ENCODE data around the gene PSD2. TPM values are rescaled to one million over a fixed set of nuclear protein-coding genes. Genes with fewer than 3 reads are reported as not detected.

PSD2 gene
- total RNA-seq, 2 donors from 2014 or later = not detected

DNA sequence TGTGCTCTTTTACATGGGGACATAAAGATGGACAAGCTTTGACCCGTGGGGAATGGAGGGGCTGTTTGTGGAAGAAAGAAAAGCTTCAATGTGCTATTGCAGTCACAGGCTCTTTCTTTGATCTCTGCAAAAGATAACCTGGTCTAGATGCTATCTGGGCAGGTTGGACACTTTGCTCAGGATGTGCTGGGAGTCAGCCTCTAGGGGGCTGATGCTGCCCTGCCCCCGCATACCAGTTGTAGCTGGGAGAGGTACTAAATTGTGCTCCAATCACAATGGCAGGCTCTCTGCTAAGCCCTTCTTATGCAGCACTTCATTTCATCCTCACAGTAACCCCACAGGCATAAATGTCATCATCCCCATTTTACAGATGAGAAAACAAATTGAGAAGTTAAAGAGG lies 67.2 kb downstream of the PSD2 start:
- H3K36me3 Mint-ChIP-seq = no peaks in the 10 kb centered on the region
- H3K4me3 Mint-ChIP-seq = no peak overlapping the region
- no peak overlapping the region for H3K27ac Mint-ChIP-seq
- DNase-seq (ENCODE audit: low spot score) (no peak), ATAC-seq (no peak)
- H3K4me1 Mint-ChIP-seq (ENCODE audit: low read depth in 2 of 2) = no peaks in the 10 kb centered on the region
- peaks cover 7 to 16% of the 10 kb centered on the region in 2 donors for H3K27me3 Mint-ChIP-seq
- no peaks in the 10 kb centered on the region for H3K9me3 Mint-ChIP-seq

- Mint-ChIP-seq H3K9me3 (no peaks in the 10 kb centered on the region), H3K4me1 (ENCODE audit: low read depth in 2 of 2) (no peaks in the 10 kb centered on the region), H3K4me3 (no peak overlapping the region), H3K27ac (no peak overlapping the region), H3K36me3 (no peaks in the 10 kb centered on the region), H3K27me3 (peaks cover 7 to 16% of the 10 kb centered on the region in 2 donors)
- no peak for ATAC-seq
- DNase-seq (ENCODE audit: low spot score) = no peak
These were observed 67.8 kb downstream of the PSD2 start for GRCh38 chr5:139863361-139863760.

DNA sequence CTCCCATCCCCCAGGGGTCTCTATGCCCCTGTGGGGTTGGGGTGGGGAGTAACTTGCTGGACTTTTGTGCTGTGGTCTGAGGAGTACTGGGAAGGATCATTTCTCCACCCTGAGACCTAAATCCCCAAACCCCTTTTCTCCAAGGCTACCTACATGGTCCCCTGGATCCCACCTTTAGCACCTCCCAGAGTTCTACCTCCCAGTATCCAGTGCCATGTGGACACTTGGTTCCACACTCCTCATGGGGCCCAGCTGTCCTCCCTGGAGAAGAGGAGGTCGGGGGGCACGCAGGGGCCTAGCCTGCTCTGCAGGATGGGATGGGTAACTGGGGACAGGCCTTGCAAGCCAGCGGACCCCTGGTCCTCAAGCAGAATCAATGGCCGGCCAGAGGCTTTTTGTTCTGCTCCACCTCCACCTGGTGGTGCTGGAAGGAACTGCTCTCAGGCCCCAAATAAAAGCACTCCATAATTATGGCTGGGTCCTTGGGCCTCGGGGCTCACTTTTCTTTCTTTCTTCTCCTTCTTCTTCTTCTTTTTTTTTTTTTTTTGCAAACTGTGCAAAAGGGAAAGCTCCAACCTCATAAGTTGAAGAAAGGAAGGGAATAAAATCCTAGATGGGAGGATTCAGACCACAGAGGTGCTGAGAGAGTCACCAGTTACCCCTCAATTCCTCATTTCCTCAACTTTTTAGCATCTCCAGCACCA lies 68.4 kb downstream of the PSD2 start:
- ATAC-seq (peak; percentile 58 to 68), DNase-seq (ENCODE audit: low spot score) (peak; percentile 76)
- Mint-ChIP-seq H3K36me3 (no peaks in the 10 kb centered on the region), H3K9me3 (no peaks in the 10 kb centered on the region), H3K4me1 (ENCODE audit: low read depth in 2 of 2) (no peaks in the 10 kb centered on the region), H3K27ac (no peak overlapping the region), H3K4me3 (no peak overlapping the region), H3K27me3 (peaks cover 7 to 16% of the 10 kb centered on the region in 2 donors)

GRCh38 chr5:139864716-139865483 lies 69.3 kb downstream of the PSD2 start:
- Mint-ChIP-seq H3K27ac (no peak overlapping the region), H3K4me1 (ENCODE audit: low read depth in 2 of 2) (no peaks in the 10 kb centered on the region), H3K27me3 (peaks cover 7 to 16% of the 10 kb centered on the region in 2 donors), H3K36me3 (no peaks in the 10 kb centered on the region), H3K4me3 (no peak overlapping the region), H3K9me3 (no peaks in the 10 kb centered on the region)
- ATAC-seq (no peak), DNase-seq (ENCODE audit: low spot score) (no peak)

- DNase-seq (ENCODE audit: low spot score) = no peak
- no peaks in the 10 kb centered on the region for H3K4me1 Mint-ChIP-seq (ENCODE audit: low read depth in 2 of 2)
- H3K9me3 Mint-ChIP-seq = no peaks in the 10 kb centered on the region
- H3K4me3 Mint-ChIP-seq = no peak overlapping the region
- no peaks in the 10 kb centered on the region for H3K36me3 Mint-ChIP-seq
- H3K27ac Mint-ChIP-seq = no peak overlapping the region
- H3K27me3 Mint-ChIP-seq = peaks cover 7 to 16% of the 10 kb centered on the region in 2 donors
- ATAC-seq = no peak
These were observed 71.5 kb downstream of the PSD2 start for GRCh38 chr5:139867109-139867508.

GRCh38 chr5:139867581-139867980 lies 72.0 kb downstream of the PSD2 start:
- DNase-seq (ENCODE audit: low spot score) (no peak), ATAC-seq (no peak)
- Mint-ChIP-seq H3K36me3 (no peaks in the 10 kb centered on the region), H3K27me3 (peaks cover 7 to 16% of the 10 kb centered on the region in 2 donors), H3K4me3 (no peak overlapping the region), H3K9me3 (no peaks in the 10 kb centered on the region), H3K27ac (no peak overlapping the region), H3K4me1 (ENCODE audit: low read depth in 2 of 2) (no peaks in the 10 kb centered on the region)

- ATAC-seq (no peak), DNase-seq (ENCODE audit: low spot score) (no peak)
- H3K27ac Mint-ChIP-seq = no peak overlapping the region
- no peaks in the 10 kb centered on the region for H3K36me3 Mint-ChIP-seq
- H3K9me3 Mint-ChIP-seq = no peaks in the 10 kb centered on the region
- H3K4me3 Mint-ChIP-seq = no peak overlapping the region
- no peaks in the 10 kb centered on the region for H3K4me1 Mint-ChIP-seq (ENCODE audit: low read depth in 2 of 2)
- peaks cover 9 to 23% of the 10 kb centered on the region in 2 donors for H3K27me3 Mint-ChIP-seq
These were observed 73.6 kb downstream of the PSD2 start for GRCh38 chr5:139869042-139869790.

GRCh38 chr5:139870677-139871076 lies 75.1 kb downstream of the PSD2 start:
- peaks cover 13 to 23% of the 10 kb centered on the region in 2 donors for H3K27me3 Mint-ChIP-seq
- ATAC-seq = peak in 1 of 2 donors; percentile 47

GRCh38 chr5:139871614-139872013 lies 76.0 kb downstream of the PSD2 start:
- no peaks in the 10 kb centered on the region for H3K9me3 Mint-ChIP-seq
- H3K4me3 Mint-ChIP-seq = no peak overlapping the region
- DNase-seq (ENCODE audit: low spot score) (no peak), ATAC-seq (no peak)
- H3K27me3 Mint-ChIP-seq = peaks cover 12 to 18% of the 10 kb centered on the region in 2 donors
- no peaks in the 10 kb centered on the region for H3K36me3 Mint-ChIP-seq
- H3K27ac Mint-ChIP-seq = no peak overlapping the region
- no peaks in the 10 kb centered on the region for H3K4me1 Mint-ChIP-seq (ENCODE audit: low read depth in 2 of 2)

More at GRCh38 chr5:139870677-139871076, 75.1 kb downstream of the PSD2 start:
- Mint-ChIP-seq H3K4me3 (no peak overlapping the region), H3K9me3 (no peaks in the 10 kb centered on the region), H3K4me1 (ENCODE audit: low read depth in 2 of 2) (no peaks in the 10 kb centered on the region), H3K27ac (no peak overlapping the region), H3K36me3 (no peaks in the 10 kb centered on the region)
- DNase-seq (ENCODE audit: low spot score) = no peak

DNA sequence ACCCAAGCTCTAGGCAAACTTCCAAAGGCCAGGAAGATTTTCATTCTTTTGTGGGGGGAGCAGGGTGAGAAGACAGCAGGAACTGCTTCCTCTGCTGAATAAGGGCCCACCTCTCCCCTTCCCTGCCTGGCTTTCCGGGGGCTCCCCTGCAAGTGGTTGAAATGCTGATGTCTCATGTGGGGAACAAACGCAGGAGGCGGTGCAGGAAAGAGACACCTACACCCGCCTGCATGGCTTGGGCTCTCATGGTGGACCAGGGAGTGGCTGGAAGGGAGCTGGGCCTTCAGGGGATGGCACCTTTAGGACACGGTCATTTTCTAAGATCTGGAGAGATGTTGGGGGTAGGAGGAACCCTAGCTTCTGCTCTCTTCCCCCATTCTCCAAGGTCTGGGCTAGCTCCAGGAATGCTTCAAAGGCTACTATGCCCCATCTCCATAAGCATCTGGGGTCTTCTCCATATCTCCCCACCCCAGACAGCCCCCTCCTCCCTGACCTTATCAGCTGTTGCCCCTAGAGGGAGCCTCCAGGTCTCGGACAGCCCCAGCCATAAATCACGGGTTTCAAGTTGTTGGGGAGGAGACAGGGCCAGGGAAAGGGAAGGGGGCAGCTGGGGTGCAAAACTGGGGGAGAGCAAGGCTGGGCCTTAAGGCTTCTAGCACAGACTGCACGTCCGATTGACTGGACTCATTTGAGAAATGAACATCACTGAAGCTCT lies 76.6 kb downstream of the PSD2 start:
- no peak overlapping the region for H3K4me3 Mint-ChIP-seq
- H3K27me3 Mint-ChIP-seq = peaks cover 8 to 15% of the 10 kb centered on the region in 2 donors
- H3K36me3 Mint-ChIP-seq = no peaks in the 10 kb centered on the region
- ATAC-seq = no peak
- no peak overlapping the region for H3K27ac Mint-ChIP-seq
- H3K9me3 Mint-ChIP-seq = no peaks in the 10 kb centered on the region
- DNase-seq (ENCODE audit: low spot score) = no peak
- H3K4me1 Mint-ChIP-seq (ENCODE audit: low read depth in 2 of 2) = peaks cover 0 to 3% of the 10 kb centered on the region in 2 donors

GRCh38 chr5:139872851-139873794 lies 77.5 kb downstream of the PSD2 start:
- H3K36me3 Mint-ChIP-seq = no peaks in the 10 kb centered on the region
- no peak overlapping the region for H3K4me3 Mint-ChIP-seq
- DNase-seq (ENCODE audit: low spot score) (no peak), ATAC-seq (no peak)
- H3K27ac Mint-ChIP-seq = no peak overlapping the region
- no peaks in the 10 kb centered on the region for H3K9me3 Mint-ChIP-seq
- peaks cover 6 to 15% of the 10 kb centered on the region in 2 donors for H3K27me3 Mint-ChIP-seq
- peaks cover 0 to 3% of the 10 kb centered on the region in 2 donors for H3K4me1 Mint-ChIP-seq (ENCODE audit: low read depth in 2 of 2)

DNA sequence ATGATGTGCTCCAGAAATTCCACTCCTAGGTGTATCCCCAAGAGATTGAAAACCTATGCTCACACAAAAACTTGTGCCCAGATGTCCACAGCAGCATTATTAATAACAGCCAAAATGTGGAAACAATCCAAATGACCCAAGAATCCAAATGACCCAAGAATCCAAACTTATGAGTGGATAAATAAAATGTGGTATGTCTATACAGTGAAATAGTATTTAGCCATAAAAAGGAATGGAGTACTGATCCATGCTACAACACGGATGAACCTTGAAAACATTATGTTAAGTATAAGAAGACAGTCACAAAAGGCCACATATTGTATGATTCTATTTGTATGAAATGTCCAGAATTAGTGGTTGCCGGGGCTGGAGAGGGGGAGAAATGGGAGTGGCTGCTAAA lies 80.3 kb downstream of the PSD2 start:
- H3K9me3 Mint-ChIP-seq = no peaks in the 10 kb centered on the region
- no peak for DNase-seq (ENCODE audit: low spot score)
- no peak overlapping the region for H3K27ac Mint-ChIP-seq
- H3K4me3 Mint-ChIP-seq = no peak overlapping the region
- H3K36me3 Mint-ChIP-seq = no peaks in the 10 kb centered on the region
- H3K4me1 Mint-ChIP-seq (ENCODE audit: low read depth in 2 of 2) = peaks cover 0 to 3% of the 10 kb centered on the region in 2 donors
- no peak for ATAC-seq
- H3K27me3 Mint-ChIP-seq = peaks cover 6 to 15% of the 10 kb centered on the region in 2 donors
